ENCODE measurements around the gene CCDC14. TPM values are rescaled to one million over a fixed set of nuclear protein-coding genes. Genes with fewer than 3 reads are reported as not detected.

CCDC14 gene
- total RNA-seq, 1 donor from 2014 or later = 22.6 TPM

GRCh38 chr3:123914829-123915228 lies 46.2 kb downstream of the CCDC14 start:
- Histone ChIP-seq H3K27me3 (no peaks in the 10 kb centered on the region), H3K4me3 (no peak overlapping the region), H3K4me1 (no peaks in the 10 kb centered on the region), H3K9me3 (no peaks in the 10 kb centered on the region), H3K27ac (no peak overlapping the region), H3K36me3 (no peaks in the 10 kb centered on the region)
- intact Hi-C loops (cut with DNase I) = no loop called here
- no peak for DNase-seq (ENCODE audit: extremely low spot score in 2 of 2)
- no peak for TF ChIP-seq CTCF (IDR thresholded peaks at IDR 0.05)

GRCh38 chr3:123909785-123910184 lies 51.2 kb downstream of the CCDC14 start:
- Histone ChIP-seq H3K9me3 (no peaks in the 10 kb centered on the region), H3K27ac (no peak overlapping the region), H3K4me3 (no peak overlapping the region), H3K4me1 (no peaks in the 10 kb centered on the region), H3K36me3 (no peaks in the 10 kb centered on the region), H3K27me3 (no peaks in the 10 kb centered on the region)
- intact Hi-C loops (cut with DNase I) = no loop called here
- no peak for TF ChIP-seq POLR2A (IDR thresholded peaks at IDR 0.05)
- no peak for TF ChIP-seq CTCF (IDR thresholded peaks at IDR 0.05)
- TF ChIP-seq POLR2AphosphoS5 (IDR thresholded peaks at IDR 0.05; ENCODE audit: insufficient read depth in 1 of 2, low read depth in 1 of 2) = no peak
- DNase-seq (ENCODE audit: extremely low spot score in 2 of 2) = no peak

DNA sequence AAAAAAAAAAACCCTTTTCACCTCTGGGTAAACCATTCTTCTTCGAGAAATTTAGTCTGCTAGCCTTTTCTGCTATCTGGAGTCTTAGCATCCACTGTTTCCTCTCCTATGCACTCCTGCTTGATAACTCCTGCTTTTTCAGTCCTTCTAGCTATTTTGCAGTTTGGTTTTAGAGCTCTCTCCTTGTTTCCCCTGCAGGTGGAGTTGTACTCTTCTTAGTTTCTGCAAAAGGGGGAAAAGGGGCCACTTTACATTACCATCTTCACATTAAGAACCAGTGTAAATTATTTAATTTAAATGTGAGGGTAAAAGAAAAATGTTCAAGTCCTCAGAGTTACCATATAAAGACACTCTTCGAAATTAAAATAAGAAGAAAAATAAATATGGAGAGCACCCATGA lies 53.3 kb downstream of the CCDC14 start:
- Histone ChIP-seq H3K27me3 (no peaks in the 10 kb centered on the region), H3K4me3 (no peak overlapping the region), H3K4me1 (no peaks in the 10 kb centered on the region), H3K9me3 (no peaks in the 10 kb centered on the region), H3K27ac (no peak overlapping the region), H3K36me3 (no peaks in the 10 kb centered on the region)
- intact Hi-C loops (cut with DNase I) = no loop called here
- no peak for DNase-seq (ENCODE audit: extremely low spot score in 2 of 2)
- TF ChIP-seq POLR2AphosphoS5 (IDR thresholded peaks at IDR 0.05; ENCODE audit: insufficient read depth in 1 of 2, low read depth in 1 of 2) (no peak), POLR2A (IDR thresholded peaks at IDR 0.05) (no peak), CTCF (IDR thresholded peaks at IDR 0.05) (no peak)

DNA sequence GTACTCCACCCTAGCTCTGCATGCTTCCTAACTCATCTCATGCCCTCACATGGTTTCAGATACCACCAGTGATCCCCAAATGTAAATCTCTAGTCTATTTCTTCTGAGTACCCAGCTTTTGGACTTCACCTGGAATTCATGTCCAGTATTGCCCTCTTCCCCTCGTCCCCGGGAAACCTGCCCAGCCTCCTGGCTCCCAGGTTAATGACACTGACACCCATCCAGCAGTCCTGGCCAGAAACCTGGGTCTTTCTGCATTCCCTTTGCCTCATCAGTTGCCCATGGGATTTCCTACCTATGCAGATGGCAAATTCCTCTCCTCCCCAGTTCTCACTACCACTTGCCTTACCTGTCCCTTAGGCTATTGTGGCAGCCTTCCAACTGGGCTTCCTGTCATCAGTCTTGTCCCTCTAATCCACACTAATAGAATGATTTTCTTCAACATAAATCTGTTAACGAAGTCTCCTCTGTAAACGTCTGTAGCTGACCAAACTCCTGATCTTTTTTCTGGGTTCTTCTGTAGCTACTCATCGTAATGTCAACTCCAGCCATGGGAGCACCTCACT lies 61.6 kb downstream of the CCDC14 start:
- no peak overlapping the region for H3K4me3 ChIP-seq
- no peaks in the 10 kb centered on the region for H3K9me3 ChIP-seq
- H3K27me3 ChIP-seq = no peaks in the 10 kb centered on the region
- no peaks in the 10 kb centered on the region for H3K4me1 ChIP-seq
- intact Hi-C loops (cut with DNase I) = no loop called here
- TF ChIP-seq POLR2A (IDR thresholded peaks at IDR 0.05) (no peak), CTCF (IDR thresholded peaks at IDR 0.05) (no peak), POLR2AphosphoS5 (IDR thresholded peaks at IDR 0.05; ENCODE audit: insufficient read depth in 1 of 2, low read depth in 1 of 2) (no peak)
- no peaks in the 10 kb centered on the region for H3K36me3 ChIP-seq
- DNase-seq (ENCODE audit: extremely low spot score in 2 of 2) = no peak
- no peak overlapping the region for H3K27ac ChIP-seq

- no peak for TF ChIP-seq POLR2A (IDR thresholded peaks at IDR 0.05)
- no peak for TF ChIP-seq CTCF (IDR thresholded peaks at IDR 0.05)
- TF ChIP-seq POLR2AphosphoS5 (IDR thresholded peaks at IDR 0.05; ENCODE audit: insufficient read depth in 1 of 2, low read depth in 1 of 2) = no peak
- Histone ChIP-seq H3K27ac (no peak overlapping the region), H3K4me1 (no peaks in the 10 kb centered on the region), H3K4me3 (no peak overlapping the region), H3K27me3 (no peaks in the 10 kb centered on the region), H3K36me3 (no peaks in the 10 kb centered on the region), H3K9me3 (peaks cover 4% of the 10 kb centered on the region)
- DNase-seq (ENCODE audit: extremely low spot score in 2 of 2) = no peak
- intact Hi-C loops (cut with DNase I) = no loop called here
Measured at GRCh38 chr3:123893012-123893411, 68.0 kb downstream of the CCDC14 start.

Data from vagina (tissue), 2 donors.